Epithelial cell of proximal tubule (primary cell): ENCODE results near the gene CUX1. TPM values are rescaled to one million over a fixed set of nuclear protein-coding genes. Genes with fewer than 3 reads are reported as not detected.

Source experiments
- DNase-seq: peaks from one replicate; pipeline ENCODE4 v3.0.0-alpha.2; 2011; ENCODE audit warnings: low read depth
- H3K4me3 ChIP-seq: 2 replicates; pipeline ENCODE4 v1.5.1; 2011; ENCODE audit warnings: low read depth, mild to moderate bottlenecking, low read length
- total RNA-seq: library from RNA; depleted of rRNA; stranded (reverse); fragments of >200 nt; gene quantifications from 2 replicates; pipeline ENCODE4 v1.2.3, GENCODE V29; 2015
- TF ChIP-seq, protein P1 (sequence below): conservative IDR thresholded peaks from 2 replicates; pipeline ENCODE4 v1.5.1; 2012; ENCODE audit warnings: low read depth, mild to moderate bottlenecking, low read length

Gene CUX1
- total RNA-seq, 1 donor from 2014 or later: 37.3 TPM

DNA sequence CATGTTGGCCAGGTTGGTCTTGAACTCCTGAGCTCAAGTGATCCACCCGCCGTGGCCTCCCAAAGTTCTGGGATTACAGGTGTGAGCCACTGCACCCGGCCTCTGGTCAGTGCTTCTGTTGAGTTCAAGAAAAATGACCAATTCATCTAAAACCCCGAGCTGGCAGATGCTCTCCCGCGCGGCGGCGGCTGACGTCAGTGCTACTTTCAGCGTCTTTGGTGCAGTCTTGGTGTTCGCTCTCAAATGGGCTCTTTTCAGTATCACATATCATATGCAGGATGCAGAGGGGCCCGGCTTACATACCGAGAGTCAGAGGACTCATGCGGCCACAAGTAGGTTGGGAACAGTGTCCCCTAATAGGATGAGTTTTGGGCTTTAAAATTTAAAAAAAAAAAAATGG is 125.9 kb downstream of the CUX1 start:
- no peak for DNase-seq
- TF ChIP-seq, protein P1, sequence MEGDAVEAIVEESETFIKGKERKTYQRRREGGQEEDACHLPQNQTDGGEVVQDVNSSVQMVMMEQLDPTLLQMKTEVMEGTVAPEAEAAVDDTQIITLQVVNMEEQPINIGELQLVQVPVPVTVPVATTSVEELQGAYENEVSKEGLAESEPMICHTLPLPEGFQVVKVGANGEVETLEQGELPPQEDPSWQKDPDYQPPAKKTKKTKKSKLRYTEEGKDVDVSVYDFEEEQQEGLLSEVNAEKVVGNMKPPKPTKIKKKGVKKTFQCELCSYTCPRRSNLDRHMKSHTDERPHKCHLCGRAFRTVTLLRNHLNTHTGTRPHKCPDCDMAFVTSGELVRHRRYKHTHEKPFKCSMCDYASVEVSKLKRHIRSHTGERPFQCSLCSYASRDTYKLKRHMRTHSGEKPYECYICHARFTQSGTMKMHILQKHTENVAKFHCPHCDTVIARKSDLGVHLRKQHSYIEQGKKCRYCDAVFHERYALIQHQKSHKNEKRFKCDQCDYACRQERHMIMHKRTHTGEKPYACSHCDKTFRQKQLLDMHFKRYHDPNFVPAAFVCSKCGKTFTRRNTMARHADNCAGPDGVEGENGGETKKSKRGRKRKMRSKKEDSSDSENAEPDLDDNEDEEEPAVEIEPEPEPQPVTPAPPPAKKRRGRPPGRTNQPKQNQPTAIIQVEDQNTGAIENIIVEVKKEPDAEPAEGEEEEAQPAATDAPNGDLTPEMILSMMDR: no peak
- no peak overlapping the region for H3K4me3 ChIP-seq

DNA sequence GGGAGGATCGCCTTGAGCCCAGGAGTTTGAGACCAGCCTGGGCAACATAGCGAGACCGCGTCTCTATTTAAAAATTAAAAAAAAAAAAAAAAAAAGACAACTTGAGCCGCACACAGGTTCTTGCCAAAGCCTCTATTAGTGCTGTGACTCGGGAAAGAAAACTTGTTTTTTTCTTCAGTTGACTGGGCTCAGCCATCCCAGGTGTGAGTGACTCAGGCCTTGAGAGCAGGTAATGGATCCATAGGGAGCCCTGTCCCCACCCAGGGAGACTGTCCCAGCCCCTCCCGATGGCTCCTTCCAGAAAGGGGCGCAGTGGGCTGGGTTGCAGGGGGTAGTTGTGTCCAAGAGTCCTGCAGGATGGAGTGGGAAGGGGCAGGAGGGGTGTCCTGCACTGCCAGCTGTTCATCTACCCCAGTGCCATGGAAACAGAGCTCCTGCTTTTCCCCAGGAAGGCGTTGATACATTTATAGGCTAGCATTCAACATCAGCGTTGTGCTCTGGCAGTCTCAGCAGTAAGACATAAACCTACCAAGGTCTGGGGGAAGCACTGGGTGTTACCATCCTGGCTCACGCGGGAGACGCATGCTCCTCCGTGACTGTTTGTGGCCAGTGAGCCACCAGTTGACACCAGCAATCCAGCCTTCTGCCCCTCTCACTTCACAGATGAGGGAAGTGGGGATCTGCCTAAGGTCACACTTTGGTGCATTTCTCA is 126.6 kb downstream of the CUX1 start:
- no peak for DNase-seq
- no peak overlapping the region for H3K4me3 ChIP-seq
- TF ChIP-seq, protein P1: no peak

DNA sequence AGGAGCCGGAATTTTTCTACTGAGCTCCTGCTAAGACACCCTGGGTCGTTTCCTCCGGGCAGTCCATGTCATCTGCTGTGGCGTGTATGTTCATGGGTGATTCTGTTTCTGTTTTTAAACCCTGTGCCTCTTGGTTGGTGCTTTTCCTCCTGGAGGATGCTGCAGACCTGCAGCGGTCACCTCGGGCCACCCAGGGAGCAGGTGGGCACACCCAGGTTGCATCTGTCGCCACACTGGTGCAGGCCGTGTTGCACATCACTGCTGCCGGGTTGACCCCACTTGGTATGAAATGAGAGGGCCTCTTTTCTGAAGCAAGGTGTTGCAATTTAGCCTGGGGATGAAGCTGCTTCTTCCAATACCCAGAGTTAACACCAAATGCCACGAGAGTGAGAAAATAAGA is 127.2 kb downstream of the CUX1 start:
- DNase-seq: no peak
- TF ChIP-seq, protein P1: no peak
- H3K4me3 ChIP-seq: no peak overlapping the region

DNA sequence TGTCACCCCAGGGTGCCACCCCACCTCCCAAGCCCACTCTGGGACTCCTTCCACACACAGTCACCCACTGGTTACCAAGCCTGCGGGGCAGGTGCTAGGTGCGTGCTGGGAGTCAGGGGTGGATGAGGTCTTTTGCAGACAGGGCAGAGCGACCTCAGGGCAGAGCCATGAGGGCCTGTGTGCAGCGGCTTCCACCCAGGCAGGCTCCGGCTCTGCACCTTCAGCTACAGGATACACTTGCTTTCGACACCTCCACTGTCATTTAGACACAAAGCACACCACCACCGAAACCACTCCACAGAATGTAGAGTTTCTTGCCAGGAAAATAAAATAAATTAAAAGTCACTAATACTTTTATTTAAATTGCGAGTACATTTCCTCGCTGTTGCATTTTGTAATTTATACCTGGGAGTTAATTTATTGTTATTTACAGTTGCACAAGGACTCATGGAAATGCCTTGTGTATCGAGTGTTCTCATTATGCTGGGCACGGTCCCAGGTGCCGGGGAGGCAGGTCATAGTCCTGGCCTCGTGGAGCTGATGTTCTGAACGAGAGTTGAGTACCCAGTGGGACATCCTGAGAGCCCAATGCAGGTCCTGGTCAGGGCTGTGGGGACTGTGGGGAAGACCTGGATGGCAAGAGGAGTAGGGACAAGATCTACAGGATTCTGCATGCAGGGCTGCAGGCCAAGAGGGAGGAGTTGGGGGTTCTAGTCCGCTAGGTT is 127.8 kb downstream of the CUX1 start:
- no peak overlapping the region for H3K4me3 ChIP-seq
- no peak for DNase-seq
- TF ChIP-seq, protein P1: no peak

DNA sequence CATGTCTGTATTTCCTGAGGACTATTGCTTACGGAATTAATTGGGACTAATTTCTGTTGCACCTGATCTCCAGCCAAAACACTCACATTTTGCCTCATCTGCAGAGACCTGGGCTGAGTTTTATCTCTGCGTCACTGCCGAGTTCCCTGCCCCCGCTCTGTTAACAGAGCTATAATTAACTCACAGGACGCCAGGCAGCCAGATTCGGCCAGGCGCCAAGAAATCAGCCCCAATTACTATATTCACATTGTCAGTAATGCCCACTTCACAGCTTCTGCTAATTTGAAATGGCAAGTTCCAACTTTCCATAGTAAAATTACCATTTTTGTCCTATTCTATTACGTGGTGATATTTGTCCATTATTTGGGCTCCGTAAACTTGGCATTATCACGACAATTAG is 130.5 kb downstream of the CUX1 start:
- DNase-seq: no peak
- no peak overlapping the region for H3K4me3 ChIP-seq
- TF ChIP-seq, protein P1: no peak

DNA sequence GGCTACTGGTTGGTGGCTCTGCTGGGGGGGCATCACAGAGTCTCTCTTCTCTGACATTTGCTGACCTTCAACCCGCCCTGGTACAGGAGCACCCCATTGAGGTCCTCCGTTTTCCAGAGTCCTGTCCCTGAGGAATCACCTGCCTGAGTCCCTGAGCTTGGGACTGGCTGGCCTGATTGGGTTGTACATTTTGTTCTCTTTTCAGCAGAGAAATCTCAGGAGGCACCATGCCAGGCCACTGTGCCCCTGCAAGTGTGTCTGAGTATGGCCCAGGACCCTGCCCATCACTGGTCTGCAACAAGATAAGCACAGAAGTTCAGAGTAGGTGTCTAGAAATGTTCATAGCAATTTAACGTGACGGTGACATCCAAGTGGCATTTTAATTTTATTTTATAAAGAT is 131.2 kb downstream of the CUX1 start:
- no peak overlapping the region for H3K4me3 ChIP-seq
- TF ChIP-seq, protein P1: no peak
- no peak for DNase-seq
